ENCODE data around the gene METTL16. TPM values are rescaled to one million over a fixed set of nuclear protein-coding genes. Genes with fewer than 3 reads are reported as not detected.
A peak's percentile ranks its signal among the peaks of the same experiment; 100 is the strongest.

METTL16 gene
- total RNA-seq, 2 donors from 2014 or later, result 46.6 to 47.9 TPM

DNA sequence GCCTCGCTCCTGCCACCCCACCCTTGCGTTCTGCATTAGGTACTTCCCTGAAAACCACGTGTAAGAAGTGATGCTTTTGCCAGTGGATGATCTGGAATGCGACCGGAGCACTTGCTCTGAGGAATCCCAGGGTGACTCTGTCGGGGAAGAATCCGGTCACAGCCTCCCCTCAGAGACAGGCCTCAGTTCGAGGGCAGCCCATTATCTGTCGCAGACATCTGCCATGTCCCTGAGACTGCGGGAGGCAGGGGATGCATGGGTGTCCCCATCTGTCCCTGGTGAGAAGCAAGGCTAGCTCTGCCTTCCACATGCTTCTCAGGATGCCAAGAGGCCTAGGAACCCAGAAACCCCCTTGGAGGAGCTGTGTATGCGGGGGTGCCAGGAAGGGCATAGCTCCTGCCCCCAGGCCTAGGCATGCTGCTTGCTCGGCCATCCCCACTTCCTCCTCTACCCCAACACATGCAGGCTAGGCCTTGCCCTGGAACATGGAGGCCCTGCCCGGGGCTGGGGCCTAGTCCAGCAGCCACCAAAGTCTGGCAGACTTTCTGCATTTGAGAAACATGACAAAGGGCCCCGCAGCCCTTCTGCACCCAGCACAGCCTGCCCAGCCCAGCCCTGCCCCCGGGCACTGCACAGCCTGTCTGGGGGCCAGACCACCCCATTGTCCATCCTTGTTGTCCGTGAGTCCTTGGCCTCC is 131.3 kb downstream of the METTL16 start:
- Histone ChIP-seq H3K9me3 (no peaks in the 10 kb centered on the region), H3K27ac (peak overlapping the region; percentile 28 to 29), H3K27me3 (replicated peaks; ENCODE audit: insufficient read depth) (no peaks in the 10 kb centered on the region), H3K4me1 (replicated peaks) (peaks cover 13% of the 10 kb centered on the region), H3K4me3 (no peak overlapping the region), H3K36me3 (no peaks in the 10 kb centered on the region)
- TF ChIP-seq POLR2AphosphoS5 (IDR thresholded peaks at IDR 0.05) (no peak), POLR2A (IDR thresholded peaks at IDR 0.05) (no peak)
- TF ChIP-seq, protein P1, sequence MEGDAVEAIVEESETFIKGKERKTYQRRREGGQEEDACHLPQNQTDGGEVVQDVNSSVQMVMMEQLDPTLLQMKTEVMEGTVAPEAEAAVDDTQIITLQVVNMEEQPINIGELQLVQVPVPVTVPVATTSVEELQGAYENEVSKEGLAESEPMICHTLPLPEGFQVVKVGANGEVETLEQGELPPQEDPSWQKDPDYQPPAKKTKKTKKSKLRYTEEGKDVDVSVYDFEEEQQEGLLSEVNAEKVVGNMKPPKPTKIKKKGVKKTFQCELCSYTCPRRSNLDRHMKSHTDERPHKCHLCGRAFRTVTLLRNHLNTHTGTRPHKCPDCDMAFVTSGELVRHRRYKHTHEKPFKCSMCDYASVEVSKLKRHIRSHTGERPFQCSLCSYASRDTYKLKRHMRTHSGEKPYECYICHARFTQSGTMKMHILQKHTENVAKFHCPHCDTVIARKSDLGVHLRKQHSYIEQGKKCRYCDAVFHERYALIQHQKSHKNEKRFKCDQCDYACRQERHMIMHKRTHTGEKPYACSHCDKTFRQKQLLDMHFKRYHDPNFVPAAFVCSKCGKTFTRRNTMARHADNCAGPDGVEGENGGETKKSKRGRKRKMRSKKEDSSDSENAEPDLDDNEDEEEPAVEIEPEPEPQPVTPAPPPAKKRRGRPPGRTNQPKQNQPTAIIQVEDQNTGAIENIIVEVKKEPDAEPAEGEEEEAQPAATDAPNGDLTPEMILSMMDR (IDR thresholded peaks at IDR 0.05), result no peak
- no peak for DNase-seq (ENCODE audit: low spot score)
- WGBS, result 52% methylated on average over 12 of the region's 16 CpGs
- intact Hi-C loops (cut with DNase I), result no loop called here

DNA sequence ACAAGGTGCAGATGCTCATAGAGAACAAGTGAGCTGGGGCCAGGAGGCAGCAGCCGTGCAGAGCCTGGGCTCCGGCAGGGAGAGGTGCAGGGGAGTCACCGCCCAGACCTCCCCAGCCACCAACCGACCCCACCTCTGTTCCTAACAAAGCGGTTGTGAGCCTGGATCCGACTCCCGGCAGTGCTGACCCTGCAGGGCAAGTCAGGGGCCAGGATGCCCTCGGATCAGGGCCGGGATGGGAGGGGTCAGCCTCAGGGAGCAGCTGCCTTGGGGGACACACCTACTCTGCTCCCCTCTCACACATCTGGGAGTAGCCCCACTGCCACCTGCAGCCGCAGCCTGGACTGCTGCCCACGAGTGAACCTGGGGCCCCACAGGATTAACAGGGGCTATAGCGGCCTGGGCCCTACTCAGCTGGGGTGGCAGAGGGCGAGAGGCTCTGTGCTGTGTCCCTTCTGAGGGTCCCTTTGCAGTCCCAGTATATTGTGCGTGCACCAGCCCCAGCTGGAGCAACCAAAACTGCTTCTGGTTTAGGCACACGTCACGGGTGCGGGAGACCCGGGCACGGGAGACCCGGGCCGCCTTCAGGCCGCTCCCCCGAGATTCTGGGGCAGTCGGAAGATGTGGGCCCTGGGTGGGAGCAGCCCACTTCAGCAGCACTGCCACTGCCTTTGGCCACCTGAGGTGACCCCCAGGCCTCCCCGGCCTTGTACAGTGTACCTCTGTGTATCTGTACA is 132.0 kb downstream of the METTL16 start:
- H3K27me3 ChIP-seq (replicated peaks; ENCODE audit: insufficient read depth), result no peaks in the 10 kb centered on the region
- intact Hi-C loops (cut with DNase I), result no loop called here
- no peaks in the 10 kb centered on the region for H3K9me3 ChIP-seq
- peak overlapping the region; percentile 28 to 29 for H3K27ac ChIP-seq
- DNase-seq (ENCODE audit: low spot score), result no peak
- 80% methylated on average over 22 of the region's 25 CpGs for WGBS
- H3K36me3 ChIP-seq, result no peaks in the 10 kb centered on the region
- peaks cover 16% of the 10 kb centered on the region for H3K4me1 ChIP-seq (replicated peaks)
- TF ChIP-seq POLR2AphosphoS5 (IDR thresholded peaks at IDR 0.05) (no peak), POLR2A (IDR thresholded peaks at IDR 0.05) (no peak)
- TF ChIP-seq, protein P1 (IDR thresholded peaks at IDR 0.05), result no peak
- H3K4me3 ChIP-seq, result no peak overlapping the region

DNA sequence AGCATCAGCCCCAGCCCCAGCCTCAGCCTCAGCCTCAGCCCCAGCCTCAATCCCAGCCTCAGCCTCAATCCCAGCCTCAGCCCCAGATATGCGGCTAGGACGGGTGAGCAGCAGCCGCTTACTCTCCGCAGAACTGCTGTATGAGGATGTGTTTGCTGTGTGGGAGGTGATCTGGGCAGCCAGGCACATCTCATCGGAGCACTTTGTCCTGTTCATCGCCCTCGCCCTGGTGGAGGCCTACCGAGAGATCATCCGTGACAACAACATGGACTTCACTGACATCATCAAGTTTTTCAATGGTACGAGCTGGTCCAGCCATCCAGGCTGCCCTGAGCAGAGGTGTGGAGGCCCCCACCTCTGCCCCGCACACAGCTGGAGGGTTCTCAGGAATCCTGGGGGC is 132.8 kb downstream of the METTL16 start:
- peaks cover 12% of the 10 kb centered on the region for H3K4me1 ChIP-seq (replicated peaks)
- intact Hi-C loops (cut with DNase I), result no loop called here
- no peaks in the 10 kb centered on the region for H3K27me3 ChIP-seq (replicated peaks; ENCODE audit: insufficient read depth)
- no peak overlapping the region for H3K4me3 ChIP-seq
- WGBS, result 85% methylated on average over 11 of the region's 11 CpGs
- H3K36me3 ChIP-seq, result peaks cover 0 to 1% of the 10 kb centered on the region in 2 donors
- TF ChIP-seq, protein P1 (IDR thresholded peaks at IDR 0.05), result no peak
- no peak for TF ChIP-seq POLR2AphosphoS5 (IDR thresholded peaks at IDR 0.05)
- H3K9me3 ChIP-seq, result no peaks in the 10 kb centered on the region
- H3K27ac ChIP-seq, result no peak overlapping the region
- no peak for DNase-seq (ENCODE audit: low spot score)

DNA sequence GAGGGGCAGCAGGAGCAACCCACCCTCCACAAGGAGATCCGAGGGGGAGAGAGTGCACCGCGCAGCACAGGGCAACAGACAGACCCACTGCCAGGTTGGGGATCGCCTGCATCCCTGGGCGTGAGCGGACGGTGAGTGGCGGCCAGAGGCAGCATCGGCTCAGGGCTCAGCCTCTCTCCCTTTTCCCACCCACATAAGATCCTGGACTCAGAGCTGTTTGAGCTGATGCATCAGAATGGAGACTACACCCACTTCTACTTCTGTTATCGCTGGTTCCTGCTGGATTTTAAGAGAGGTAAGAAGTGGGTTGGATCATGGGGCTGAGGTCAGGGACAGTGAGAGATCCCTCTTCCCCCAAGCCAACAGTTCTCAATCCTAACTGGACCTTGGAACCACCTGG is 134.0 kb downstream of the METTL16 start:
- Histone ChIP-seq H3K27ac (no peak overlapping the region), H3K36me3 (peaks cover 0 to 13% of the 10 kb centered on the region in 2 donors), H3K4me3 (no peak overlapping the region), H3K9me3 (no peaks in the 10 kb centered on the region), H3K4me1 (replicated peaks) (peaks cover 3% of the 10 kb centered on the region), H3K27me3 (replicated peaks; ENCODE audit: insufficient read depth) (no peaks in the 10 kb centered on the region)
- TF ChIP-seq POLR2A (IDR thresholded peaks at IDR 0.05) (no peak), POLR2AphosphoS5 (IDR thresholded peaks at IDR 0.05) (no peak)
- 88% methylated on average over 10 of the region's 10 CpGs for WGBS
- no peak for DNase-seq (ENCODE audit: low spot score)
- intact Hi-C loops (cut with DNase I), result no loop called here

DNA sequence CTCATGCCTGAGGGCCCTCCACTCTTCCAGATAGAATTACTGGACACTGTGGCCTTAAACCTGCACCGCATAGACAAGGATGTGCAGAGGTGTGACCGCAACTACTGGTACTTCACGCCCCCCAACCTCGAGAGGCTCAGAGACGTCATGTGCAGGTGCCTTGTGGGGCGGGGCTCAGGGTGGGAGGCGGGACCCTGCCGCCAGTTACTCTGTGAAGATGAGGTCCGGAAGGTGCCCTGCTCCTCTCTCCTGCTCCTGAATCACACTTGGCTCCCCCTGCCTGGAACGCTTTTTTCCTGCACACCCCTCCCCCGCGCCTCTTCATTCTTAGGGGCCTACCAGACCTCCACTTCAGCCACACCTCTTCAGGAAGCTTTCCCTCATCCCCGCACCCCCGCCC is 135.6 kb downstream of the METTL16 start:
- H3K4me3 ChIP-seq, result no peak overlapping the region
- intact Hi-C loops (cut with DNase I), result no loop called here
- H3K27me3 ChIP-seq (replicated peaks; ENCODE audit: insufficient read depth), result no peaks in the 10 kb centered on the region
- WGBS, result 87% methylated on average over 14 of the region's 14 CpGs
- H3K9me3 ChIP-seq, result no peaks in the 10 kb centered on the region
- H3K36me3 ChIP-seq, result peaks cover 0 to 13% of the 10 kb centered on the region in 2 donors
- peaks cover 3% of the 10 kb centered on the region for H3K4me1 ChIP-seq (replicated peaks)
- TF ChIP-seq, protein P1 (IDR thresholded peaks at IDR 0.05), result no peak
- no peak for TF ChIP-seq POLR2AphosphoS5 (IDR thresholded peaks at IDR 0.05)
- TF ChIP-seq POLR2A (IDR thresholded peaks at IDR 0.05), result no peak
- H3K27ac ChIP-seq, result no peak overlapping the region
- no peak for DNase-seq (ENCODE audit: low spot score)

Measured in prostate gland (tissue), 2 donors.